ENCODE data around the gene TSPAN13.

The TSPAN13 gene

GRCh38 chr7:16774986-16775385, 21.4 kb downstream of the TSPAN13 start:
- Mint-ChIP-seq H3K27ac (no peak overlapping the region), H3K4me3 (no peak overlapping the region), H3K27me3 (no peaks in the 10 kb centered on the region), H3K36me3 (ENCODE audit: low read depth) (no peaks in the 10 kb centered on the region), H3K9me3 (no peaks in the 10 kb centered on the region), H3K4me1 (no peaks in the 10 kb centered on the region)
- no peak for ATAC-seq
- no peak for DNase-seq

- Mint-ChIP-seq H3K36me3 (ENCODE audit: low read depth) (no peaks in the 10 kb centered on the region), H3K4me3 (no peak overlapping the region), H3K27ac (no peak overlapping the region), H3K9me3 (no peaks in the 10 kb centered on the region), H3K27me3 (no peaks in the 10 kb centered on the region), H3K4me1 (no peaks in the 10 kb centered on the region)
- ATAC-seq (no peak), DNase-seq (no peak)
These were observed 22.5 kb downstream of the TSPAN13 start for GRCh38 chr7:16776053-16776452.

- Mint-ChIP-seq H3K4me3 (no peak overlapping the region), H3K36me3 (ENCODE audit: low read depth) (no peaks in the 10 kb centered on the region), H3K27ac (no peak overlapping the region), H3K27me3 (no peaks in the 10 kb centered on the region), H3K9me3 (no peaks in the 10 kb centered on the region), H3K4me1 (no peaks in the 10 kb centered on the region)
- ATAC-seq = no peak
- DNase-seq = no peak
These were observed 24.9 kb downstream of the TSPAN13 start for GRCh38 chr7:16778476-16778875.

GRCh38 chr7:16779051-16779450, 25.5 kb downstream of the TSPAN13 start:
- no peak overlapping the region for H3K4me3 Mint-ChIP-seq
- no peak overlapping the region for H3K27ac Mint-ChIP-seq
- no peaks in the 10 kb centered on the region for H3K27me3 Mint-ChIP-seq
- DNase-seq (no peak), ATAC-seq (no peak)
- no peaks in the 10 kb centered on the region for H3K9me3 Mint-ChIP-seq
- H3K4me1 Mint-ChIP-seq = no peaks in the 10 kb centered on the region
- H3K36me3 Mint-ChIP-seq (ENCODE audit: low read depth) = no peaks in the 10 kb centered on the region

GRCh38 chr7:16780596-16780995, 27.0 kb downstream of the TSPAN13 start:
- no peak for ATAC-seq
- Mint-ChIP-seq H3K4me1 (no peaks in the 10 kb centered on the region), H3K36me3 (ENCODE audit: low read depth) (no peaks in the 10 kb centered on the region), H3K4me3 (no peak overlapping the region), H3K9me3 (no peaks in the 10 kb centered on the region), H3K27me3 (no peaks in the 10 kb centered on the region), H3K27ac (no peak overlapping the region)
- no peak for DNase-seq

- no peak for DNase-seq
- Mint-ChIP-seq H3K4me1 (no peaks in the 10 kb centered on the region), H3K9me3 (no peaks in the 10 kb centered on the region), H3K4me3 (no peak overlapping the region), H3K36me3 (ENCODE audit: low read depth) (no peaks in the 10 kb centered on the region), H3K27ac (no peak overlapping the region), H3K27me3 (no peaks in the 10 kb centered on the region)
- no peak for ATAC-seq
These were observed 31.8 kb downstream of the TSPAN13 start for GRCh38 chr7:16785321-16785720.

GRCh38 chr7:16785846-16786245, 32.3 kb downstream of the TSPAN13 start:
- ATAC-seq (no peak), DNase-seq (no peak)
- no peak overlapping the region for H3K27ac Mint-ChIP-seq
- H3K27me3 Mint-ChIP-seq = no peaks in the 10 kb centered on the region
- no peaks in the 10 kb centered on the region for H3K9me3 Mint-ChIP-seq
- H3K36me3 Mint-ChIP-seq (ENCODE audit: low read depth) = no peaks in the 10 kb centered on the region
- H3K4me1 Mint-ChIP-seq = no peaks in the 10 kb centered on the region
- no peak overlapping the region for H3K4me3 Mint-ChIP-seq

- H3K4me3 Mint-ChIP-seq = no peak overlapping the region
- no peaks in the 10 kb centered on the region for H3K27me3 Mint-ChIP-seq
- H3K4me1 Mint-ChIP-seq = no peaks in the 10 kb centered on the region
- DNase-seq (no peak), ATAC-seq (no peak)
- H3K27ac Mint-ChIP-seq = no peak overlapping the region
- H3K36me3 Mint-ChIP-seq (ENCODE audit: low read depth) = no peaks in the 10 kb centered on the region
- H3K9me3 Mint-ChIP-seq = no peaks in the 10 kb centered on the region
These were observed 32.7 kb downstream of the TSPAN13 start for GRCh38 chr7:16786257-16786656.

GRCh38 chr7:16787127-16787526, 33.6 kb downstream of the TSPAN13 start:
- H3K36me3 Mint-ChIP-seq (ENCODE audit: low read depth) = no peaks in the 10 kb centered on the region
- no peak overlapping the region for H3K27ac Mint-ChIP-seq
- ATAC-seq = no peak
- H3K9me3 Mint-ChIP-seq = no peaks in the 10 kb centered on the region
- H3K4me1 Mint-ChIP-seq = no peaks in the 10 kb centered on the region
- no peaks in the 10 kb centered on the region for H3K27me3 Mint-ChIP-seq
- H3K4me3 Mint-ChIP-seq = no peak overlapping the region
- no peak for DNase-seq

- Mint-ChIP-seq H3K9me3 (no peaks in the 10 kb centered on the region), H3K27ac (no peak overlapping the region)
- no peak for ATAC-seq
These were observed 37.5 kb downstream of the TSPAN13 start for GRCh38 chr7:16791071-16791470.

GRCh38 chr7:16791905-16792698, 38.5 kb downstream of the TSPAN13 start:
- no peak overlapping the region for H3K27ac Mint-ChIP-seq
- H3K27me3 Mint-ChIP-seq = peaks cover 15% of the 10 kb centered on the region
- H3K4me1 Mint-ChIP-seq = no peaks in the 10 kb centered on the region
- no peak overlapping the region for H3K4me3 Mint-ChIP-seq
- no peaks in the 10 kb centered on the region for H3K36me3 Mint-ChIP-seq (ENCODE audit: low read depth)
- ATAC-seq (no peak), DNase-seq (no peak)
- no peaks in the 10 kb centered on the region for H3K9me3 Mint-ChIP-seq

More at GRCh38 chr7:16791071-16791470, 37.5 kb downstream of the TSPAN13 start:
- Mint-ChIP-seq H3K4me1 (no peaks in the 10 kb centered on the region), H3K36me3 (ENCODE audit: low read depth) (no peaks in the 10 kb centered on the region), H3K27me3 (peaks cover 10% of the 10 kb centered on the region), H3K4me3 (no peak overlapping the region)
- DNase-seq = no peak

- Mint-ChIP-seq H3K4me3 (no peak overlapping the region), H3K36me3 (ENCODE audit: low read depth) (no peaks in the 10 kb centered on the region), H3K4me1 (no peaks in the 10 kb centered on the region), H3K27ac (no peak overlapping the region), H3K9me3 (no peaks in the 10 kb centered on the region), H3K27me3 (peaks cover 15% of the 10 kb centered on the region)
- DNase-seq (no peak), ATAC-seq (no peak)
These were observed 41.4 kb downstream of the TSPAN13 start for GRCh38 chr7:16794986-16795385.

- no peaks in the 10 kb centered on the region for H3K36me3 Mint-ChIP-seq (ENCODE audit: low read depth)
- DNase-seq (no peak), ATAC-seq (no peak)
- no peak overlapping the region for H3K4me3 Mint-ChIP-seq
- peaks cover 15% of the 10 kb centered on the region for H3K27me3 Mint-ChIP-seq
- H3K4me1 Mint-ChIP-seq = no peaks in the 10 kb centered on the region
- H3K9me3 Mint-ChIP-seq = no peaks in the 10 kb centered on the region
- H3K27ac Mint-ChIP-seq = no peak overlapping the region
These were observed 42.1 kb downstream of the TSPAN13 start for GRCh38 chr7:16795624-16796023.

- H3K36me3 Mint-ChIP-seq (ENCODE audit: low read depth) = no peaks in the 10 kb centered on the region
- ATAC-seq (peak; percentile 46), DNase-seq (no peak)
- no peak overlapping the region for H3K27ac Mint-ChIP-seq
- no peak overlapping the region for H3K4me3 Mint-ChIP-seq
- H3K4me1 Mint-ChIP-seq = no peaks in the 10 kb centered on the region
- H3K9me3 Mint-ChIP-seq = no peaks in the 10 kb centered on the region
- H3K27me3 Mint-ChIP-seq = peaks cover 16% of the 10 kb centered on the region
These were observed 47.6 kb downstream of the TSPAN13 start for GRCh38 chr7:16801111-16801542.

- Mint-ChIP-seq H3K9me3 (no peaks in the 10 kb centered on the region), H3K27me3 (peaks cover 13% of the 10 kb centered on the region), H3K4me1 (no peaks in the 10 kb centered on the region), H3K27ac (no peak overlapping the region), H3K4me3 (no peak overlapping the region), H3K36me3 (ENCODE audit: low read depth) (no peaks in the 10 kb centered on the region)
- no peak for DNase-seq
- ATAC-seq = no peak
These were observed 48.0 kb downstream of the TSPAN13 start for GRCh38 chr7:16801579-16801978.

GRCh38 chr7:16803125-16803524, 49.6 kb downstream of the TSPAN13 start:
- no peak overlapping the region for H3K4me3 Mint-ChIP-seq
- no peaks in the 10 kb centered on the region for H3K36me3 Mint-ChIP-seq (ENCODE audit: low read depth)
- no peaks in the 10 kb centered on the region for H3K9me3 Mint-ChIP-seq
- no peak for DNase-seq
- no peaks in the 10 kb centered on the region for H3K4me1 Mint-ChIP-seq
- no peak for ATAC-seq
- peaks cover 11% of the 10 kb centered on the region for H3K27me3 Mint-ChIP-seq
- no peak overlapping the region for H3K27ac Mint-ChIP-seq

Measured in activated naive CD8-positive, alpha-beta T cell treated with anti-CD3 and anti-CD28 coated beads, Interleukin-2, amount 50 U/mL, for 24 hours (primary cell).